HG03460 (cell line): ENCODE results near the gene HLA-F.

Experiments
- ATAC-seq: cut with Tn5 transposase; IDR thresholded peaks from one replicate; pipeline ENCODE4 v1.9.1; 2021; ENCODE audit not compliant: unreplicated experiment

The HLA-F gene

DNA sequence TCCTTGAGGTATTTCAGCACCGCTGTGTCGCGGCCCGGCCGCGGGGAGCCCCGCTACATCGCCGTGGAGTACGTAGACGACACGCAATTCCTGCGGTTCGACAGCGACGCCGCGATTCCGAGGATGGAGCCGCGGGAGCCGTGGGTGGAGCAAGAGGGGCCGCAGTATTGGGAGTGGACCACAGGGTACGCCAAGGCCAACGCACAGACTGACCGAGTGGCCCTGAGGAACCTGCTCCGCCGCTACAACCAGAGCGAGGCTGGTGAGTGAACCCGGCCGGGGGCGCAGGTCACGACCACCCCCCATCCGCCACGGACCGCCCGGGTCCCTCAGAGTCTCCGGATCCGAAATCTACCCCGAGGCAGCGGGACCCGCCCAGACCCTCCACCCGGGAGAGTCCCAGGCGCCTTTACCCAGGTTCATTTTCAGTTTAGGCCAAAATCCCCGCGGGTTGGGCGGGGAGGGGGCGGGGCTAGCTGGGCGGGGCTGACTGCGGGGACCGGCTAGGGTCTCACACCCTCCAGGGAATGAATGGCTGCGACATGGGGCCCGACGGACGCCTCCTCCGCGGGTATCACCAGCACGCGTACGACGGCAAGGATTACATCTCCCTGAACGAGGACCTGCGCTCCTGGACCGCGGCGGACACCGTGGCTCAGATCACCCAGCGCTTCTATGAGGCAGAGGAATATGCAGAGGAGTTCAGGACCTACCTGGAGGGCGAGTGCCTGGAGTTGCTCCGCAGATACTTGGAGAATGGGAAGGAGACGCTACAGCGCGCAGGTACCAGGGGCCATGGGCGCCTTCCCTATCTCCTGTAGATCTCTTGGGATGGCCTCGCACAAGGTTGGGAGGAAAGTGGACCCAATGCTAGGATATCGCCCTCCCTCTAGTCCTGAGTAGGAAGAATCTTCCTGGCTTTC lies 693 bp downstream of the HLA-F start:
- peak; percentile 52 for ATAC-seq

DNA sequence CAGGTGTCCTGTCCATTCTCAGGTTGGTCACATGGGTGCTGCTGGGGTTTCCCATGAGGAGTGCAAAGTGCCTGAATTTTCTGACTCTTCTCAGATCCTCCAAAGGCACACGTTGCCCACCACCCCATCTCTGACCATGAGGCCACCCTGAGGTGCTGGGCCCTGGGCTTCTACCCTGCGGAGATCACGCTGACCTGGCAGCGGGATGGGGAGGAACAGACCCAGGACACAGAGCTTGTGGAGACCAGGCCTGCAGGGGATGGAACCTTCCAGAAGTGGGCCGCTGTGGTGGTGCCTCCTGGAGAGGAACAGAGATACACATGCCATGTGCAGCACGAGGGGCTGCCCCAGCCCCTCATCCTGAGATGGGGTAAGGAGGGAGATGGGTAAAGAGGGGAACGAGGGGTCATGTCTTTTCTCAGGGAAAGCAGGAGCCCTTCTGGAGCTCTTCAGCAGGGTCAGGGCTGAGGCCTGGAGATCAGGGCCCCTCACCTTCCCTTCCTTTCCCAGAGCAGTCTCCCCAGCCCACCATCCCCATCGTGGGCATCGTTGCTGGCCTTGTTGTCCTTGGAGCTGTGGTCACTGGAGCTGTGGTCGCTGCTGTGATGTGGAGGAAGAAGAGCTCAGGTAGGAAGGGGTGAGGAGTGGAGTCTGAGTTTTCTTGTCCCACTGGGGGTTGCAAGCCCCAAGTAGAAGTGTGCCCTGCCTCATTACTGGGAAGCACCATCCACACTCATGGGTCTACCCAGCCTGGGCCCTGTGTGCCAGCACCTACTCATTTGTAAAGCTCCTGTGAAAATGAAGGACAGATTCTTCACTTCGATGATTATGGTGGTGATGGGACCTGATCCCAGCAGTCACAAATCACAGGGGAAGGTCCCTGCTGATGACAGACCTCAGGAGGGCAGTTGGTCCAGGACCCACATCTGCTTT lies 2.0 kb downstream of the HLA-F start:
- no peak for ATAC-seq

DNA sequence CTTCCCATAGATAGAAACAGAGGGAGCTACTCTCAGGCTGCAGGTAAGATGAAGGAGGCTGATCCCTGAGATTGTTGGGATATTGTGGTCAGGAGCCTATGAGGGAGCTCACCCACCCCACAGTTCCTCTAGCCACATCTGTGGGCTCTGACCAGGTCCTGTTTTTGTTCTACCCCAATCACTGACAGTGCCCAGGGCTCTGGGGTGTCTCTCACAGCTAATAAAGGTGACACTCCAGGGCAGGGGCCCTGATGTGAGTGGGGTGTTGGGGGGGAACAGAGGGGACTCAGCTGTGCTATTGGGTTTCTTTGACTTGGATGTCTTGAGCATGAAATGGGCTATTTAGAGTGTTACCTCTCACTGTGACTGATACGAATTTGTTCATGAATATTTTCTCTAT lies 2.8 kb downstream of the HLA-F start:
- ATAC-seq = no peak

DNA sequence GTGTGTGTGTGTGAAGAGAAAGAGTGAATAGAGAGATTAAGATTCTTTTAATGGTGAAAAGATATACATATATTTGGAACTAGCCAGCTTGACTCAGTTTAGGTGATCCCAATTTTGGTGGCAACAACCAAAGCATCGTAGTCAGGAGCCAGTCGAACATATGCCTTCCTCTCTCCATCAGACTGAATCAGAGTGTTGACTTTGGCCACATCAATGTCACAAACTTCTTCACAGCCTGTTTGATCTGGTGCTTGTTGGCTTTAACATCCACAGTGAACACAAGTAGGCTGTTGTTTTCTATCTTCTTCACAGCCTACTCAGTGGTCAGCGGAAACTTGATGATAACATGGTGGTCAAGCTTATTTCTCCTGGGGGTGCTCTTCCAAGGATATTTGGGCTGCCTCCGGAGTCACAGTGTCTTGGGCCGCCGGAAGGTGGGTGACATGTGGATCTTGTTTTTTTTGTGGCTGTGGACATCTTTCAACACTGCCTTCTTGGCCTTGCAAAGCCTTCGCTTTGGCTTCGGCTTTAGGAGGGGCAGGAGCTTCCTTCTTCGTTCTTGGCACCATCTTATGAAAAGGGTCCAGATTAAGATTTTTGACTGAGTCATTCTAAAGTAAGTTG lies 3.4 kb downstream of the HLA-F start:
- ATAC-seq = no peak

DNA sequence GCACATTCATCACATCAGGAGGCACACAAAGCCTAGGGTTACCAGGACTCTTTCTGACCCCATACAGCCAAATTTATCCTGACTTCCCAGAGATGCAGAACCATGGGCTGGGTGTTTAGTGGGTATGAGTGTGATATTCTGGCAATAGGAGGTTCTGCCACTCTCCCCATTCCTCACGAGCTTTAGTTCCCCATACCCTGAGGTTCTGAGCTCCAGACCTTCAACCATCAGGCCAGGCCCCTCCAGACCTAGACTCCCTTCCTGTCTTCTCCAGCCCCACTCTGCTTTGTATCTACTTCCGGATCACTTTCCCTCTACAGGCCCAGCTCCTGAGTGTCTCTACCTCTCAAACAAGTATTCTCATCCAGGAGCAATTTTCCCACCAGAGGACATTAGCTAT lies 4.4 kb downstream of the HLA-F start:
- no peak for ATAC-seq

DNA sequence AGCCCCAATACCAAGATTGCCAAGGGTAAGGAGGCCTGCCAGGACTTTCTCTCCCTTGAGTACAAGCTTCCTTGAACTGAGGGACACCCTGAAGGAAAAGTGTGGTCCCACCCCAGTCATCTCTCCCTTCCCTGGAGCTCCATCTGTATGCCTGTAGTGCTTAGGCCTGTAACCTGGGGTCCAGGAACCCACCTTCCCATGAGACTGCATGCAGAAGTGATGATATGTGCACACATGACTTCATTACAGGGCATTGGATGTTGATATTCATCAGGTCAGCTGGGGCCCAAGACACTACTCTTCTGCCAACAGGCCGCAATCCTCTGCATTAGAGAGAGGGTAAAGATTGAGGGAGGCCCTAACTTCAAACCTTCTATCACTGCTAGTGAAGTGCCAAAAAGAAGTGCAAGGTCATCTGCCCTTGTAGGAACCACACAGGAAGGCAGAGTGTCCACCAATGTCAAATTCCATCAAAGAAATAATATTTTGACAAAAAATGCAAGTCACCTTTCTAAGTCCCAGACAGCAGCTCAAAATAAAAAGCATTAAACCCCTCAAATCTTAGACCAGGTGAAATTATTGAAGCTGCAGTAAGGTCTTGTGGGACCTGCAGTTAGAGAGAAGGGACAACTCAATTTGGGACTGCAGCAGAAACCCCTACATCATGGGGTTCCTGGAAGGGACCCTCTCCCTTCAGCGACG lies 5.1 kb downstream of the HLA-F start:
- ATAC-seq = no peak

DNA sequence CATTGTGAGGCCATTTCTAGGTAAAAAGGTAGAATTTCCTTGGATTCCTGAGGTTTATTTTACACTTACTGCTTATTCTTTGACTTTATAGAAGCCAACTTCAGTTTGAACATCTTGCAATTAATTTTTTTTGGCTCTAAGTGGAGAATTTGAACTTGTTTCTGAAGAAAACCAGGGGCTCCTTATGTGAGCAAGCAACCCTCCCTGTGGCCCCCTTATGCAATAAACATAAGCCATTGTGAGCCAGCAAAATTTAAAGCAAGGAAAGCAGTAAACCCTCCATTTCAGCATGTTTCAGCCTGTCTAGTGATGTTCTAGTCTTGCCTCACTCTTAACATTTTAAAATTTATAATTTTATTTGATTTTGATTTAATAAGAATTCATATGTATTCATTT lies 5.6 kb downstream of the HLA-F start:
- no peak for ATAC-seq

DNA sequence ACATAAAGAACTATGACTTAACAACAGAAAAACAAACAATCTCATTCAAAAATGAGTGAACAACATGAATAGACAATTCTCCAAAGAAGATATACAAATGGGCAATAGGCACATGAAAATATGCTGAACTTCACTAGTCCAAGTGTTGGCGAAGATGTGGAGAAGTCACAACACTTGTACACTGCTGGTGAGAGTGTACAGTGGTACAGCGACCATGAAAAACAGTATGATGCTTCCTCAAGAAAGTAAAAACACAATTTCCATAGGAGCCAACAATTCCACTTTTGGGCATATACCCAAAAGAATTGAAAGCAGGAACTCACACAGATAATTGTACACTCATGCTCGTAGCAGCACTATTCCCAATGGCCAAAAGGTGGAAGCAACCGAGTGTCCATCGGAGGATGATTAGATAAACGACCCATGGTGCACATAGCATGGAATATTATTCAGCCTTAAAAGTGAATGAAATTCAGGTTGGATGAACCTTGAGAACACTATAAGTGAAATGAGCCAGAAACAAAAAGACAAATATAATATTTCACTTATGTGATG lies 6.6 kb downstream of the HLA-F start:
- no peak for ATAC-seq

DNA sequence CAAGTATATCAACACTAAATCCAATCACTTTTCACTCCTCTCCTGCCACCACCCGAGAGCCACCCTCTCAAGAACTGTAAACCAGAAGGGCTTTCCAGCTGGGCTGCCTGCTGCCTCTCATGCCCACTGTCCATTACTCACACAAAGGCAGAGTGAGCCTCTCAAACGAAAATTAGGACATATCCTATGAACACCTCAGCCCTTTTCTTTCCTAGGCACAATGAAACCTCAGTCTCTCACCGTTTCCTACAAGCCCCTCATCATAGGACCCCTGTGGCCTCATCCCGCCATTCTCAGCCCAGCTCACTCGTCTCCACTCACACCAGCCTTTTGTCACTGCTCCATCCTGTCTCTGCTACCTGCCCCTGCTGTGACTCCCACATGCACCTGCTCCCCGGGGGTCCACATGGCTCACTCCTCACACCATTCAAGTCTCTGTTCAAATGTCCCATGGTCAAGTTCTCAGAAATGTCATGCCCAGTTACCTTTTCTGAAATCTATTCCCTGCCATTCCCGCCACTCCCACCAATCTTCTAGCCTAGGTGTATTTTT lies 7.4 kb downstream of the HLA-F start:
- ATAC-seq = no peak

DNA sequence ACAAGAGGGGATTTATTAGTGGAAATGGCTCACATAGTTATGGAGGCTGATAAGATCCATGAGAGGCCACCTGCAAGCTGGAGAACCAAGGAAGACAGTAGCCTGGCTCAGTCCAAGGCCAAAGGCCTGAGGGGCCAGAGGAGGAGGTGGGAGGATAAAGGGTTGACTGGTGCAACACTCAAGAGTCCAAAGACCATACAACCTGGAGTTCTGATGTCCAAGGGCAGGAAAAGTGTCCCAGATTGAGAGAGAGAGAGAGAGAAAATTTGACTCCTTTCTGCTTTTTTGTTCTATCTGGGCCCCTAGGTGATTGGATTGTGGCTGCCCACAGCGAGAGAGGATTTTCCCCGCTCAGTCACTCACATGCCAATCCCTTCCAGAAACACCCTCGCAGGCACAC lies 8.0 kb downstream of the HLA-F start:
- ATAC-seq = no peak

DNA sequence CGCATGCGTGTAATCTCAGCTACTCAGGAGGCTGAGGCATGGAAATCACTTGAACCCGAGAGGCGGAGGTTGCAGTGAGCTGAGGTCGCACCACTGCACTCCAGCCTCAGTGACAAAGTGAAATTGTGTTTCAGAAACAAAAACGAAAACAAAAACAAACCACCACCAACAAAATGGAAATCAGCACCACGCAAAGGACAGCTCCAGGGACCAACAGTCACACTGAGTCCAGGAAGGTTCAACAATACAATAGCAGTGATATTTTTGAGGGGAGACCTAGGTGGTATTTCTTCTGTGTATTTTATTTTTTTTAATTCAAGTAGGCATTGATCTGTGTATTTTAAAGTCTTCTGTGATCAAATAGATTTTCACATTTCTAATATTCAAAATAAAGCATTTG lies 9.8 kb downstream of the HLA-F start:
- no peak for ATAC-seq

DNA sequence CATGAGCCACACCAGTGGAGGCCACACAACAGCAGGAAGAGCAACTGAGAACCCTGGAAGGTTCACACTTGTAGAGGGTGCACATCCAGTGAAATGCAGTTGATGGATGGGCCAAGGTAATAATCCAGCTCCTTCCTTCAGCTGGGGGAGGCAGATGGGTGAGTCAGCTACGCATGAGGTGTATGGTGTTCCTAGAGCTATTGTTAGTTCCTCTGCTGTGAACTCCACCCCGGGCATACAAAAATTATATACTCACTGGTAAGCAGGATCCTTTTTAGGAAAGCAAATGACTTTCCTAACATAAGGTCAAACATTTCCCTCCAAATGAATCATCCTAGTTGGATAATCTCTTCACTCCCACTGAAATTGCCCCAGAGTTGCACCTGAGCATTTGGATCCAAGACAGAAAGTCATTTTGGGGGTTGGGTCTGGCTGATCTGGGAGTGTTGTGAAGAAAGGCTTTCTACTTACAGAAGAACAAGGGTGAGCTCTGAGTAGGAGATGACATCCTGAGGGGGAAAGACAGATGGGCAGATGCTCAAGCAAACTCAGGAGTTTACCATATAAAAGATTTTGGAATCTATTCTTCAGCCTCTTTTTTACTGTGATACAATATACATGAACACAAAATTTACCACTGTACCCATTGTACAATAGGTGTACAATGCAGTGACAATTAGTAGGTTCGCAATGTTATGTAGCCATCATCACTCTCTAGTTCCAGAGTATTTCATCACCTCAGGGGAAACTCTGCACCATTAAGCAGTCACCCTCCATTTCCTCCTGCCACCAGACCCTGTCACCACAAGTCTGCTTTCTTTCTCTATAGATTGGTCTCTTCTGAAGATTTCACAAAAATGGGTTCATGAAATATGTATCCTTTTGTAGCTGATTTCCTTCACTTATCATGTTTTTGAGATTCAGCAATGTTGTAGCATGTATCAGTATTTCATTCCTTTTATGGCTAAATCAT lies 11.1 kb downstream of the HLA-F start:
- ATAC-seq = no peak

DNA sequence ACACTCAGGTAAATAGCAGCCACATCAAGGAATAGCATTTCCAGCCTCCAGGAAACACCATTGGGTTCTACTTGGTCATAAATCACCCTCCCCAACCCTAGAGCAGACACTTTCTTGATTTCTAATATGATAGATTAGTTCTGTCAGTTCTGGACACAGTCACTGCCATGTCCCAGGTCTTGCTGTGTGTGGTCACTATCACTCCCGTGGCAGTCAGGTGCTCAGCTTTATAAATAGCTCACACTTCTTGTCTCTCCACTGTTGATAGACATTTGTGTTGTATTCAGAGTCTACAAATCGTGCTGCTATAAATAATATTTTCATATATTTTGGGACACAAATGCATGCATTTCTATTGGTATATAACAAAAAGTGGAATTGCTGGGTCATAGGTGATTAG lies 13.3 kb downstream of the HLA-F start:
- no peak for ATAC-seq

DNA sequence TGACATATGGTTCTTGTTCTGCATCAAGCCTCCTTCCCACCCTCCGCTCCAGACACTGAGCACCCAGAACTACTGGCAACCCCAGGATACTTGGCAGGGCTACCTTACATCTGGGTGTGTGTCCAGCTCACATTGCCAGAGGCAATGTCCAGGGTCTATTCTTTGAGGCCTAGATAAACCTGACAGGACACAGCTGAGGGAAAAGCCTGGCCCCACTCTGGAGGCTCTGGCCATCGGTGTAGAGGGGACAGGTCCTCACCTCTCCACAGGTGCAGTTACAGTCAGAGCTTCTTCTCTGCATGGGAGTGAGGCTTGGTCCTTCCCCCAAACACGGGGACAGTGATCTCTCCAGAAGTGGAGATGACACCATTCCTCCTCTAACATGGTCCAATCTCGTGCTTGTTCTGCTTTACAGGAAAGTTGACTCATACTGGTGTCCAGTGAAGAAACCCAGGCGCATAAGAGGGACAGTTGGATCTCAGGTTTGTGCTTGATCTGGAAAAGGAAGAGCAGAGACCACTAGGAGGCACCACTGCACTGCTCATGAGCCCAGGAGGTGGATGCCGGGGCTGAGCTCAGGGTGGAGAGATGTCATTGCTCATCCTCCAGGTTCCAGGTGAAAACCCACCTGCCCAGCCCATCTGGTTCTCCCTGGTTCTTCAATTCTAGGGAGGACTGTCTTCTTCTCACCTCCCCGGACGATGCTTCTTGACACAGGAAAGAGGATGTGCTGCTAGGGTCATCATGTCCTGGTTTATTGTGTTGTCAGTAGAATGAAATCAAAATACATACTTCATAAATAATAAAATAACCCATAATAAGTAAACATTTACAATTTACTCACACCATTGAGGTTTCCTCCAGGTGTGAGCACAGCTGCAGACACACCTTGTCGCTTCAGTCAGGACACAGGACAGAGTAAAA lies 14.7 kb downstream of the HLA-F start:
- ATAC-seq = no peak

DNA sequence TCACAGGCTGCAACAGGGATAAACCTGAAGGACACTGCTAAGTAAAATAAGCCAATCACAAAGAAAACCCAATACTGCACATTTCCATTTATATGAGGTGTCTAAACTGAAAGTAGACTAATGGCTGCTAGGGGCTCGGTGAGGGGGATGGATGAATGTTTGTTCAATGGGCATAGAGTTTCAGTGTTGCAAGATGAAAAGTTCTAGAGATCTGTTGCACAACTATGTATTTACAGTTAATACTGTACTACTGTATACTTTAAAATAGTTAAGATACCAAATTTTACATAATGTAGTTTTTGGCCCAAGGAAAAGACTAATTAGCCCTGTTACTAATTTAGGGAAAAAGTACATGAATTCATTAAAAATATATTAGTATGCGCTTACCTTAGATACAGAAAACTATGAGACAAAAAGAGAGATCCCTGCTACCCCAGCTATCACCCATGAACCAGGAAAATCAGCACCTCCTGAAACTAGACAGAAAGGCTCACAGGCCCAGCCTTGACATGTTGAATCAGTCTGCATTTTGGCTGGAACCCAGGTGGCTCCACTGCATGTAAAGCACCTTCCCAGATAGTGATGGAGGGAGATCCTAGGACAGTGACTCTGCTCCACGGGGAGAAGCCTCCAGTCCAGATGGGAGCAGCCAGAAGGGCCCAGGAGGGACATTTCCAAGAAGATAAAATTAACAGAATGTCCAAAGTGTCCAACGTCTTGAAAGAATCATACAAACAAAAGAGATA lies 16.1 kb downstream of the HLA-F start:
- no peak for ATAC-seq

DNA sequence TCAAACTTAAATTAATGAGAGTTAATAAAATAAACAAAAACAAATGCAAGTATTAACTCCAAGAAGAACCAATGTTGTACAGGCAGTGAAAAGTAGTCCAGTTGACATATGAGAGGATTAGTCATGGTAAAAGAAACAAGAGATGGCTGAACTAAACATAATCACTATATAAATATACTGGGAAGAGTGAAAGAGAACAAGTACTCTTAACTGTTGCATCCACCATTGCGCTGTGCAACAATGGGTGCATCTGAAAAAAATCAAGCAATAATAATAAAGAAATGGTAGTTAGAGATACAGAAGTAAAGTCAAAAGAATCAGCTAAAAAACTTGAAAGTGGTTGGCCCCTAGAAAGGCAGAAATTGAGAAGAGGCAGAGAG lies 16.6 kb downstream of the HLA-F start:
- ATAC-seq = no peak

DNA sequence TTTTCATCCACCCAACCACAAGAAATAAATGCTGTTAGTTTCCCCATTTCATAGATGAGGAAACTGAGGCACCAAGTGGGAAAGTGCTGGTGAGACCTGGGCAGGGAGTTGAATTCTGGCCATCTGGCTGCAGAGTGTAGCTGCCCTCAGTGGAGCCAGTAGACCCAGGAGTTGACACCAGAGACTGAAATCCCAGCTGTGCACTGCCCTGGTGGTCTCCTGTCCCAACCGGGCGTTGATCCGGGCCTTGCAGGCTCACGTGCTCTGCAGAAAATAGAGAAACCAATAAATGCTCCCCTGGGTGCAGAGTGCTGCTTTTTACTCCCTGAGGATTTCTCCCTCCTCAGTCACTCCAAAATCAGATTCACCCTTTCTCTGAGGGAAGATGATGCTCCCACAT lies 18.4 kb downstream of the HLA-F start:
- no peak for ATAC-seq
